ENCODE measurements around the gene SLC38A6.
A peak's percentile ranks its signal among the peaks of the same experiment; 100 is the strongest.

DNA sequence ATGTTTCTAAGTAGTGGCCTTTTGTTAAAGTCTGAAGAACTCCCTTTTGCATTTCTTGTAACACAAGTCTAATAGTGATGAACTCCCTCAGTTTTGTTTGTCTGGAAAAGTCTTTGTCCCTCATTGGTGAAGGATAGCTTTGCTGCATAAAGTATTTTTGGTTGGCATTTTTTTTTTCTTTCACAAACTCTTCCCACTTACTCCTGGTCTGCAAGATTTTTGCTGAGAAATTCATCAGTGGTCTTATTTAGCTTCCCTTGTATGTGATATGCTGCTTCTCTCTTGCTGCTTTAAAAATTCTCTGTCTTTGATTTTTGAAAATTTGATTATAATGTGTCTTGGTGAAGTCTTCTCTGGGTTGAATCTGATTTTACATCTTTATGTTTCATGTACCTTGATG lies 22.9 kb upstream of the SLC38A6 start:
- TF ChIP-seq, protein P1, sequence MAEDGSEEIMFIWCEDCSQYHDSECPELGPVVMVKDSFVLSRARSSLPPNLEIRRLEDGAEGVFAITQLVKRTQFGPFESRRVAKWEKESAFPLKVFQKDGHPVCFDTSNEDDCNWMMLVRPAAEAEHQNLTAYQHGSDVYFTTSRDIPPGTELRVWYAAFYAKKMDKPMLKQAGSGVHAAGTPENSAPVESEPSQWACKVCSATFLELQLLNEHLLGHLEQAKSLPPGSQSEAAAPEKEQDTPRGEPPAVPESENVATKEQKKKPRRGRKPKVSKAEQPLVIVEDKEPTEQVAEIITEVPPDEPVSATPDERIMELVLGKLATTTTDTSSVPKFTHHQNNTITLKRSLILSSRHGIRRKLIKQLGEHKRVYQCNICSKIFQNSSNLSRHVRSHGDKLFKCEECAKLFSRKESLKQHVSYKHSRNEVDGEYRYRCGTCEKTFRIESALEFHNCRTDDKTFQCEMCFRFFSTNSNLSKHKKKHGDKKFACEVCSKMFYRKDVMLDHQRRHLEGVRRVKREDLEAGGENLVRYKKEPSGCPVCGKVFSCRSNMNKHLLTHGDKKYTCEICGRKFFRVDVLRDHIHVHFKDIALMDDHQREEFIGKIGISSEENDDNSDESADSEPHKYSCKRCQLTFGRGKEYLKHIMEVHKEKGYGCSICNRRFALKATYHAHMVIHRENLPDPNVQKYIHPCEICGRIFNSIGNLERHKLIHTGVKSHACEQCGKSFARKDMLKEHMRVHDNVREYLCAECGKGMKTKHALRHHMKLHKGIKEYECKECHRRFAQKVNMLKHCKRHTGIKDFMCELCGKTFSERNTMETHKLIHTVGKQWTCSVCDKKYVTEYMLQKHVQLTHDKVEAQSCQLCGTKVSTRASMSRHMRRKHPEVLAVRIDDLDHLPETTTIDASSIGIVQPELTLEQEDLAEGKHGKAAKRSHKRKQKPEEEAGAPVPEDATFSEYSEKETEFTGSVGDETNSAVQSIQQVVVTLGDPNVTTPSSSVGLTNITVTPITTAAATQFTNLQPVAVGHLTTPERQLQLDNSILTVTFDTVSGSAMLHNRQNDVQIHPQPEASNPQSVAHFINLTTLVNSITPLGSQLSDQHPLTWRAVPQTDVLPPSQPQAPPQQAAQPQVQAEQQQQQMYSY (CRISPR knock-in tag; IDR thresholded peaks at IDR 0.05), result no peak
- TF ChIP-seq, protein P2, sequence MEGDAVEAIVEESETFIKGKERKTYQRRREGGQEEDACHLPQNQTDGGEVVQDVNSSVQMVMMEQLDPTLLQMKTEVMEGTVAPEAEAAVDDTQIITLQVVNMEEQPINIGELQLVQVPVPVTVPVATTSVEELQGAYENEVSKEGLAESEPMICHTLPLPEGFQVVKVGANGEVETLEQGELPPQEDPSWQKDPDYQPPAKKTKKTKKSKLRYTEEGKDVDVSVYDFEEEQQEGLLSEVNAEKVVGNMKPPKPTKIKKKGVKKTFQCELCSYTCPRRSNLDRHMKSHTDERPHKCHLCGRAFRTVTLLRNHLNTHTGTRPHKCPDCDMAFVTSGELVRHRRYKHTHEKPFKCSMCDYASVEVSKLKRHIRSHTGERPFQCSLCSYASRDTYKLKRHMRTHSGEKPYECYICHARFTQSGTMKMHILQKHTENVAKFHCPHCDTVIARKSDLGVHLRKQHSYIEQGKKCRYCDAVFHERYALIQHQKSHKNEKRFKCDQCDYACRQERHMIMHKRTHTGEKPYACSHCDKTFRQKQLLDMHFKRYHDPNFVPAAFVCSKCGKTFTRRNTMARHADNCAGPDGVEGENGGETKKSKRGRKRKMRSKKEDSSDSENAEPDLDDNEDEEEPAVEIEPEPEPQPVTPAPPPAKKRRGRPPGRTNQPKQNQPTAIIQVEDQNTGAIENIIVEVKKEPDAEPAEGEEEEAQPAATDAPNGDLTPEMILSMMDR (IDR thresholded peaks at IDR 0.05 in 2 of 3, conservative IDR thresholded peaks at IDR 0.05 in 1 of 3; ENCODE audit: control insufficient read depth in 2 of 3, extremely low read depth in 1 of 3, insufficient read depth in 1 of 3, low read depth in 3 of 3, low read length in 3 of 3), result no peak
- TF ChIP-seq, protein P3, sequence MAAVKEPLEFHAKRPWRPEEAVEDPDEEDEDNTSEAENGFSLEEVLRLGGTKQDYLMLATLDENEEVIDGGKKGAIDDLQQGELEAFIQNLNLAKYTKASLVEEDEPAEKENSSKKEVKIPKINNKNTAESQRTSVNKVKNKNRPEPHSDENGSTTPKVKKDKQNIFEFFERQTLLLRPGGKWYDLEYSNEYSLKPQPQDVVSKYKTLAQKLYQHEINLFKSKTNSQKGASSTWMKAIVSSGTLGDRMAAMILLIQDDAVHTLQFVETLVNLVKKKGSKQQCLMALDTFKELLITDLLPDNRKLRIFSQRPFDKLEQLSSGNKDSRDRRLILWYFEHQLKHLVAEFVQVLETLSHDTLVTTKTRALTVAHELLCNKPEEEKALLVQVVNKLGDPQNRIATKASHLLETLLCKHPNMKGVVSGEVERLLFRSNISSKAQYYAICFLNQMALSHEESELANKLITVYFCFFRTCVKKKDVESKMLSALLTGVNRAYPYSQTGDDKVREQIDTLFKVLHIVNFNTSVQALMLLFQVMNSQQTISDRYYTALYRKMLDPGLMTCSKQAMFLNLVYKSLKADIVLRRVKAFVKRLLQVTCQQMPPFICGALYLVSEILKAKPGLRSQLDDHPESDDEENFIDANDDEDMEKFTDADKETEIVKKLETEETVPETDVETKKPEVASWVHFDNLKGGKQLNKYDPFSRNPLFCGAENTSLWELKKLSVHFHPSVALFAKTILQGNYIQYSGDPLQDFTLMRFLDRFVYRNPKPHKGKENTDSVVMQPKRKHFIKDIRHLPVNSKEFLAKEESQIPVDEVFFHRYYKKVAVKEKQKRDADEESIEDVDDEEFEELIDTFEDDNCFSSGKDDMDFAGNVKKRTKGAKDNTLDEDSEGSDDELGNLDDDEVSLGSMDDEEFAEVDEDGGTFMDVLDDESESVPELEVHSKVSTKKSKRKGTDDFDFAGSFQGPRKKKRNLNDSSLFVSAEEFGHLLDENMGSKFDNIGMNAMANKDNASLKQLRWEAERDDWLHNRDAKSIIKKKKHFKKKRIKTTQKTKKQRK (IDR thresholded peaks at IDR 0.05; ENCODE audit: low read depth, low read length), result no peak
- TF ChIP-seq TAF1 (IDR thresholded peaks at IDR 0.05; ENCODE audit: borderline replicate concordance, low read depth, low read length), result no peak
- no peak for TF ChIP-seq POLR2AphosphoS5 (IDR thresholded peaks at IDR 0.05; ENCODE audit: low read length)
- TF ChIP-seq POLR2A (IDR thresholded peaks at IDR 0.05; ENCODE audit: low read depth, low read length), result no peak
- no peak for TF ChIP-seq SMC3 (IDR thresholded peaks at IDR 0.05; ENCODE audit: borderline replicate concordance, low read length)
- TF ChIP-seq, protein P4, sequence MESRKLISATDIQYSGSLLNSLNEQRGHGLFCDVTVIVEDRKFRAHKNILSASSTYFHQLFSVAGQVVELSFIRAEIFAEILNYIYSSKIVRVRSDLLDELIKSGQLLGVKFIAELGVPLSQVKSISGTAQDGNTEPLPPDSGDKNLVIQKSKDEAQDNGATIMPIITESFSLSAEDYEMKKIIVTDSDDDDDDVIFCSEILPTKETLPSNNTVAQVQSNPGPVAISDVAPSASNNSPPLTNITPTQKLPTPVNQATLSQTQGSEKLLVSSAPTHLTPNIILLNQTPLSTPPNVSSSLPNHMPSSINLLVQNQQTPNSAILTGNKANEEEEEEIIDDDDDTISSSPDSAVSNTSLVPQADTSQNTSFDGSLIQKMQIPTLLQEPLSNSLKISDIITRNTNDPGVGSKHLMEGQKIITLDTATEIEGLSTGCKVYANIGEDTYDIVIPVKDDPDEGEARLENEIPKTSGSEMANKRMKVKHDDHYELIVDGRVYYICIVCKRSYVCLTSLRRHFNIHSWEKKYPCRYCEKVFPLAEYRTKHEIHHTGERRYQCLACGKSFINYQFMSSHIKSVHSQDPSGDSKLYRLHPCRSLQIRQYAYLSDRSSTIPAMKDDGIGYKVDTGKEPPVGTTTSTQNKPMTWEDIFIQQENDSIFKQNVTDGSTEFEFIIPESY (IDR thresholded peaks at IDR 0.05), result no peak
- no peak for TF ChIP-seq DPF2 (IDR thresholded peaks at IDR 0.05)
- TF ChIP-seq CBX5 (IDR thresholded peaks at IDR 0.05; ENCODE audit: low read depth), result peak; percentile 96; the same call in 1 of the 2 replicates
- no peak for TF ChIP-seq ZNF24 (IDR thresholded peaks at IDR 0.05)
